ACHN (cell line): Measurements from ENCODE around the gene FUZ.
"Not testable (repeated sequence)": the region's sequence is repeated elsewhere in the genome, so short reads cannot be mapped to it uniquely, and the experiment has no call there.

Experiments
- DNase-seq: peaks from one replicate; pipeline ENCODE4 v3.0.0-alpha.2; 2015
- in situ Hi-C: cut with HindIII; loops from 2 replicates; pipeline ENCODE4 v1.10.0; 2017; ENCODE audit warnings: low sequenced_read_pairs, low pct_ligation_motif_present, low pct_unique_long_range_greater_than_20kb

The FUZ gene

GRCh38 chr19:49837009-49837310 is 23.9 kb upstream of the FUZ start:
- DNase-seq = no peak
- in situ Hi-C loops = no loop called here

GRCh38 chr19:49836176-49837008 is 23.3 kb upstream of the FUZ start:
- in situ Hi-C loops = no loop called here
- no peak for DNase-seq

- in situ Hi-C loops = no loop called here
- DNase-seq = no peak
Measured at GRCh38 chr19:49835562-49835961, 22.5 kb upstream of the FUZ start.

- DNase-seq = no peak
- in situ Hi-C loops = no loop called here
Measured at GRCh38 chr19:49833599-49833998, 20.5 kb upstream of the FUZ start.

DNA sequence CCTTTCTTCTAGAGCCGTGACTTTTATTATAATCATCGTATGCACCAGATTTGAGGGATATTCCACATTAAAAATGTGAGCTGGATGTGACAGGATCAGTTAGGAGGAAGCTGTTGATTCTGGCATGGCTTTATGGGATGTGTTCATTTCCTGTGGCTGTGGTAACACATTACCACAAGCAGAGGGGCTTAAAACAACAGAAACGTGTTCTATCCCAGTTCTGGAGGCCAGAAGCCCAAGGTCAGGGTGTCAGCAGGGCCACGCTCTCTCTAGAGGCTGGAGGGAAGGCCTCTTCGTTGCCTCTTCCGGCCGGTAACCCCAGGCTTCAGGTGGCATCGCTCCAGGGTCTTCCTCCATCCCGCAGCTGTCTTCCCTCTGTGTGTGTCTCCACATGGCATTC is 19.5 kb upstream of the FUZ start:
- no peak for DNase-seq
- in situ Hi-C loops = no loop called here

DNA sequence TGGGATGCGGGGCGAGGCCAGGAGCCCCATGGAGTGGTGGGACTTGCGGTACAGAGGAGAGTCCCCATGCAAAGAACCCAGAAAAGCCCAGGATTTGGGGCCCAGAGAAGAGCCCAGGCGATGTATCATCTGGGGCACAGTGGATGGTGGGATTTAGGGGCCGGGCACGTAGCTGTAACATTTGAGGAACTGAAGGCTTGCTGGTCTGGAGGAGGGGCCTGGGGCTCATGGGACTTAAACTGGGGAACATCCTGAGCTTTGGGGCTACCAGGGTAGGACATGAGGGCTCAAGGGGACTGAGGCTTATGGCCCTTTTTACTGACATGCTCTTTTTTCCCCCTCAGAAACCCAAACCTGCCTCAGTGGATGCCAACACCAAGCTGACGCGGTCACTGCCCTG is 18.5 kb upstream of the FUZ start:
- DNase-seq = no peak
- in situ Hi-C loops = no loop called here

DNA sequence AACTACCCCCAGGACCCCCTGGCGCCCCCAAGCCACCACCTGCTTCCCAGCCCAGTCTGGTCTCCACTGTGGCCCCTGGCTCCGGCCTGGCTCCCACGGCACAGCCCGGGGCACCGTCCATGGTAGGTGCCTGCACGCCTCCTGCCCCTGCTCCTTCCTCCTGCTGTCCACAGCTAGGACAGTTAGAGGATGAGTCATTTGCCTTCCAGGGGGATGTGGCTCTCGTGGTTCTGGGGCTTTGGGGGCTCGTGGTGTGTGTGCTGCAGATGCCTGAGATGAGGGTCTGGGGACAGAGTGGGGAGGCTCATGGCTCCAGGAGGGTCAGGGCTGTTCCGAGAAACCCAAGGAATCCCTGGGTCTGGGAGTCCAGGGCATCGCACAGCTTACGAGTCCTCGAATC is 17.7 kb upstream of the FUZ start:
- in situ Hi-C loops = no loop called here
- no peak for DNase-seq

- in situ Hi-C loops = no loop called here
- no peak for DNase-seq
Measured at GRCh38 chr19:49829721-49830120, 16.6 kb upstream of the FUZ start.

DNA sequence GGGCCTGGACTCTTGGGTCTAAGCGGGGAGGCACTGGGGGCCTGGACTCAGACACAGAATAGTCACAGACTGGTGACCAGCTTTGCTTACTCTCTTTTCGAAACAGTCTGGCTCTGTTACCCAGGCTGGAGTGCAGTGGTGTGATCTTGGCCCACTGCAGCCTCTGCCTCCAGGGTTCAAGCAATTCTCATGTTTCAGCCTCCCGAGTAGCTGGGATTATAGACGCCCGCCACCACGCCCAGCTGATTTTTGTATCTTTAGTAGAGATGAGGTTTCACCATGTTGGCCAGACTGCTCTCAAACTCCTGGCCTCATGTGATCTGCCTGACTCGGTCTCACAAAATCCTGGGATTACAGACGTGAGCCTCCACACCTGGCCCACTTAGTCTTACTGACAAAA is 16.1 kb upstream of the FUZ start:
- no peak for DNase-seq
- in situ Hi-C loops = no loop called here

DNA sequence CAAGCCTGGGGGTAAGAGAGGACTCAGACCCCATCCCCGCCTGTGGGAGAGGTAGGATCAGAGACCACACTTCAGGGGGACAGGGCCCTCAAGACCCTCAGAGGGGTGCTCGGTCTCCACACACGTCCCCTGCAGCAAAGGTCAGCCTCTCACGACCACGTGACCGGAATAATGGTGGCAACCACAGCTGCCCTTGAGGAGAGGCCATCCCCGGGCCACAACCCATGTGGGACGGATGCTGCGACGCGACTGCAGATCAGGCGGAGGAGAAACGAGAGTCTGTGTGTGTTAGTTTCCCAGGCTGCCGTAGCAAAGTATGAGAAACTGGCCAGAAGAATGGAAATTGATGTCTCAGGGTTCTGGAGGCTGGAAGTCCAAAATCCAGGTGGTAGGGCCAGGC is 13.9 kb upstream of the FUZ start:
- no peak for DNase-seq
- in situ Hi-C loops = no loop called here

- no peak for DNase-seq
- in situ Hi-C loops = no loop called here
Measured at GRCh38 chr19:49824662-49825061, 11.6 kb upstream of the FUZ start.

DNA sequence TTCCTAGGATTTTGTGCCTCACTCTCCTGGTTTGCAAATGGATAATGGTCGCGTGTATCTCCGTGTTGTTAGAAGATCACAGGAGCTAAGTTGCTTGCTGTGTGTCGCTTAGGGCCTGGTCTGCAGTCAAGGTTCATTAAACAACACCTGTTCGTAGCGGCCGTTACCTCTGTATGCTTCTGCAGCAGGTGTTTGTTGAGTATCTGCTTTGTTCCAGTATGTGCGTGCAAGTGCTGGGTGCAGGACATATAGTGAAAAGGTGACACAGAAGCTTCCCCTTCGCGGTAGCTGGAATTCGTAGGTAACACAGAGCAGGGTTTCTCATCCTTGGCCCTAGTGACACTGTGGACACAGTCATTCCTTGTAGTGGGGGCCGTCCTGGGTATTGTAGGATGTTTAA is 10.4 kb upstream of the FUZ start:
- in situ Hi-C loops = no loop called here
- DNase-seq = no peak

- DNase-seq = no peak
- in situ Hi-C loops = no loop called here
Measured at GRCh38 chr19:49820125-49820524, 7.0 kb upstream of the FUZ start.

DNA sequence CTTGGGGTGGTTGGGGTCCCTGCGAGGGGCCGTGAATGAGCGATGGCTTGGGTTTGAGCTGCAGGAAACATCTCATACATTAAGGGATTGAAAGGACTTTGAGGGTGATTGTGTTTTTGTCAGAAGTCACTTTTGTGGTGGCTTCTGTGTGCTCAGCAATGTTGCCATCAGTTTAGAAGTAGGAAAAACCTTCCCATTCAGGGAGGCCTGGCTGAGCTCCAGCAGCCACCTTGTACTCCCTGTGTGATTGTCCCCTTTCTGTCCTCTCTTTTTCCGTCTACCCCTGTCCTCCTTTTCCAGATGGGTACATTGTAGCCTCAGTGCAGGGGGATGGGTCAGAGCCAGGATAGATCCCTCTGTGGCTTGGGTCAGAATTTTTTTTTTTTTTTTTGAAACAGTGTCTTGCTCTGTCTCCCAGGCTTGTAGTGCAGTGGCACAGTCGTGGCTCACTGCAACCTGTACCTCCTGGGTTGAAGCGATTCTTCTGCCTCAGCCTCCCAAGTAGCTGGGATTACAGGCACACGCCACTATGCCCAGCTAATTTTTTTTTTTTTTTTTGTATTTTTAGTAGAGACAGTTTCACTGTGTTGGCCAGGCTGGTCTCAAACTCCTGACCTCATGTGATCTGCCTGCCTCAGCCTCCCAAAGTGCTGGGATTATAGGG is 6.5 kb upstream of the FUZ start:
- in situ Hi-C loops, DNase-seq: not testable (repeated sequence)

- DNase-seq = no peak
- in situ Hi-C loops = no loop called here
Measured at GRCh38 chr19:49818649-49819370, 5.7 kb upstream of the FUZ start.

- in situ Hi-C loops = no loop called here
- DNase-seq = peak; percentile 77
Measured at GRCh38 chr19:49817964-49818648, 5.0 kb upstream of the FUZ start, which contains the start of gene MED25. Gene MED25 (plus strand): TSS chr19:49818289. CDS start chr19:49818342, 53 bp downstream.

- in situ Hi-C loops = no loop called here
- DNase-seq = no peak
Measured at GRCh38 chr19:49816590-49816989, 3.5 kb upstream of the FUZ start.

- no peak for DNase-seq
- in situ Hi-C loops = no loop called here
Measured at GRCh38 chr19:49814010-49814409, 918 bp upstream of the FUZ start.

- in situ Hi-C loops = no loop called here
- no peak for DNase-seq
Measured at GRCh38 chr19:49812452-49812996, 568 bp downstream of the FUZ start.
